Jurkat, Clone E6-1 (cell line): Measurements from ENCODE around the gene DDR1.
"Not testable (repeated sequence)": the region's sequence is repeated elsewhere in the genome, so short reads cannot be mapped to it uniquely, and the experiment has no call there.

Experiments used
- DNase-seq: peaks from one replicate; pipeline ENCODE4 v3.0.0-alpha.2; 2011; ENCODE audit warnings: low read depth, low spot score
- H3K4me3 ChIP-seq: 2 replicates; pipeline ENCODE4 v1.5.1; 2011; ENCODE audit warnings: mild to moderate bottlenecking, low read length, control low read depth, moderate library complexity

The DDR1 gene

GRCh38 chr6:30890646-30891449 is 6.5 kb downstream of the DDR1 start:
- H3K4me3 ChIP-seq = no peak overlapping the region
- no peak for DNase-seq

DNA sequence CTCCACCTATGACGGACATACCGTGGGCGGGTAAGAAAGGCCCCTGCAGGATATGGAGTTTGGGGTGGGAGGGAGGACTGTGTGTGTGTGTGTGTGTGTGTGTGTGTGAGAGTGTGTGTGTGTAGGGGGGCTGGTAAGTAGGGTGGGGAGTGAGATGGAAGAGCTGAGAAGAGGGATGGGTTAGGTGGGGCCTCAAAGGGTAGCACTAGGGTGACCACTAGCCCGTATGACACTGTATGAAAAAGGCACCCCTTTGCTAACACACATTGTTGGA is 7.1 kb downstream of the DDR1 start:
- DNase-seq = no peak
- no peak overlapping the region for H3K4me3 ChIP-seq

GRCh38 chr6:30891816-30892538 is 7.7 kb downstream of the DDR1 start:
- no peak for DNase-seq
- H3K4me3 ChIP-seq = no peak overlapping the region

GRCh38 chr6:30893001-30893591 is 8.8 kb downstream of the DDR1 start:
- DNase-seq = no peak
- H3K4me3 ChIP-seq = no peak overlapping the region

DNA sequence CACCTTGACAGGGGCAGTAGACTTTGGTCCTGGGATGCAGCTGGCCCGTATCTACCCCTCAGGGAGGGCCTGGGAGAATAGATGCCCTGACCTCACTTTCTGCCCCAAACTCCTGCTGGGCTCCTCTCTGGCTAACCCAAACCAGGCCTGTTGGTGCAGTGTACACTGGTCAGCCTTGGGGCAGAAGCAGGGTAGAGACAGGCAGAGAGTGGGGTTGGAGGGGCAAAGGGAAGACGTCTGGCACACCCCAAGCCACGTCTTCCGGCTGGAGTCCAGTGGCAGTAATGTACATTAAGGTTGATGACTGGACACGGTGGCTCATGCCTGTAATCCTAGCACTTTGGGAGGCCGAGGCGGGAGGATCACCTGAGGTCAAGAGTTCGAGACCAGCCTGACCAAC is 9.3 kb downstream of the DDR1 start:
- H3K4me3 ChIP-seq = no peak overlapping the region
- no peak for DNase-seq

- no peak for DNase-seq
- H3K4me3 ChIP-seq = no peak overlapping the region
Observed at GRCh38 chr6:30894381-30894780, 10.1 kb downstream of the DDR1 start.

GRCh38 chr6:30894935-30895334 is 10.6 kb downstream of the DDR1 start:
- no peak for DNase-seq
- H3K4me3 ChIP-seq = no peak overlapping the region

- no peak for DNase-seq
- no peak overlapping the region for H3K4me3 ChIP-seq
Observed at GRCh38 chr6:30895343-30895742, 11.0 kb downstream of the DDR1 start.

DNA sequence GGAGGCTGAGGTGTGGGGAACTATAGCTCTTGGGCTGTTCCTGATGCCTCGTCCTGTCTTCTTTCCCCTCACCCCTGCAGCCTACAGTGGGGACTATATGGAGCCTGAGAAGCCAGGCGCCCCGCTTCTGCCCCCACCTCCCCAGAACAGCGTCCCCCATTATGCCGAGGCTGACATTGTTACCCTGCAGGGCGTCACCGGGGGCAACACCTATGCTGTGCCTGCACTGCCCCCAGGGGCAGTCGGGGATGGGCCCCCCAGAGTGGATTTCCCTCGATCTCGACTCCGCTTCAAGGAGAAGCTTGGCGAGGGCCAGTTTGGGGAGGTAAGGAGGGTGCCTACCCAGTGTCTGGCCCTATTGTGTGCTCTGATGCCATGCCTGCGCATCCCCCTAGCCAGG is 12.2 kb downstream of the DDR1 start:
- no peak overlapping the region for H3K4me3 ChIP-seq
- DNase-seq = no peak

GRCh38 chr6:30897882-30898281 is 13.6 kb downstream of the DDR1 start:
- H3K4me3 ChIP-seq = no peak overlapping the region
- DNase-seq = no peak

DNA sequence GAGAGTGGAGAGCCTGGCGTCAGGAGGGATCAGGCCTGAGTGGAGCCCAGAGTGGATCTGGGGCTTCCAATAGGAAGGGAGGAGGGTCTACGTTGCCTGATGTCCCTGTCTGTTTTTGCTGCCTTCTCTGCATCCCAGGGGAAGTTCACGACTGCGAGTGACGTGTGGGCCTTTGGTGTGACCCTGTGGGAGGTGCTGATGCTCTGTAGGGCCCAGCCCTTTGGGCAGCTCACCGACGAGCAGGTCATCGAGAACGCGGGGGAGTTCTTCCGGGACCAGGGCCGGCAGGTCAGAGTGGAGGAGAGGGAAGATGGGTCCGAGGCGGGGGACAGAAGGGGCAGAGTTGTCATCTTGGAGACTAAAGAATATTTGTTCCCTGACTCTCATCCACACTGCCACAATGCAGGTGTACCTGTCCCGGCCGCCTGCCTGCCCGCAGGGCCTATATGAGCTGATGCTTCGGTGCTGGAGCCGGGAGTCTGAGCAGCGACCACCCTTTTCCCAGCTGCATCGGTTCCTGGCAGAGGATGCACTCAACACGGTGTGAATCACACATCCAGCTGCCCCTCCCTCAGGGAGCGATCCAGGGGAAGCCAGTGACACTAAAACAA is 14.5 kb downstream of the DDR1 start:
- no peak overlapping the region for H3K4me3 ChIP-seq
- no peak for DNase-seq

- H3K4me3 ChIP-seq = no peak overlapping the region
- DNase-seq = no peak
Observed at GRCh38 chr6:30900863-30901417, 16.6 kb downstream of the DDR1 start.

DNA sequence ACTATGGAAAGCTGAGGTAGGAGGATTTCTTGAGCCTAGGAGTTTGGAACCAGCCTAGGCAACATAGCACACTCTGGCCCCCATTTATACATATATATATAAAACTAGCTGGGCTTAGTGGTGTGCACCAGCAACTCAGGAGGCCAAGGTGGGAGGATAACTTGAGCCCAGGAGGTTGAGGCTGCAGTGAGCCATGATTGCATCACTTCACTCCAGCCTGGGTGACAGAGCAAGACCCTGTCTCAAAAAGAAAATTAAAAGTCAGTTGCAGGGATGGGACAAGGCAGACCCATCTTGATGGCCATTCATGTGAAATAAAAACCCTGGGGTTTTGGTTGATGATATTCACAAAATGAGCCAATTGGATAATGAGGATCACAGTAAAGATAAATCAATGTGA is 17.1 kb downstream of the DDR1 start:
- no peak for DNase-seq
- H3K4me3 ChIP-seq = no peak overlapping the region

GRCh38 chr6:30902196-30902595 is 17.9 kb downstream of the DDR1 start:
- H3K4me3 ChIP-seq, DNase-seq: not testable (repeated sequence)

DNA sequence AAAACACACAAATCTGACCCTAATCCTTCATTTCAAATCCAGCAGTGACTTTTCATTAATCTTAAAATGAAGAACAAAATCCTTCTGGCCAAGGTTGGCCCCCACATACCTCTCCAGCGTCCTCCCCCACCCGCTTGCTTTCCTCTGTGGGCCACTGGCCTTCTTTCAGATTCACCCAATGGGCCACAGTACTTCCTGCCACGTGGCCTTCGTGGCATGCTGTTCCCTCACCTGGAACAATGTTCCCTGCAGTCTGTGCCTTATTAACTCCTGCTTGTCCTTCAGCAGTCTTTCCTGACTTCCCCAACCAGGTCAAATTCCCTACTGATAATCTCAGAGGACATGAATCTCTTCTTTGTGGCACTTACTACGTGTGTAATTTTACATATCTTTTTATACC is 18.4 kb downstream of the DDR1 start:
- no peak overlapping the region for H3K4me3 ChIP-seq
- no peak for DNase-seq

DNA sequence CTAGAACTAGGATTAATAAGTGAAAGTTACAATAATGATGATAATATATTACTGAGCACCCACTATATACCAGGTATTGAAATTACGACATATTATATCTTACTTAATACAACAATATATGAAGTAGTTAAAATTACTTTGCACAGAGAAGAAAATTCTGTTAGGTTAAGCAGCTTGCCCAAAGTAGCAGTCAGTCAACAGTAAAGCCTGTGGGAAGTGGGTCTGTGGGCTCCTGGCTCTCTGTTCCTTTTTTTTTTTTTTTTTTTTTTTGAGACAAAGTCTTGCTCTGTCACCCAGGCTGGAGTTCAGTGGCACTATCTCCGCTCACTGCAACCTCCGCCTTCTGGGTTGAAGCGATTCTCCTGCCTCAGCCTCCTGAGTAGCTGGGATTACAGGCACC is 18.9 kb downstream of the DDR1 start:
- H3K4me3 ChIP-seq = no peak overlapping the region
- DNase-seq = no peak

- peak overlapping the region; percentile 94 for H3K4me3 ChIP-seq
- DNase-seq = not testable (repeated sequence)
Observed at GRCh38 chr6:30907290-30907757, 23.0 kb downstream of the DDR1 start.

DNA sequence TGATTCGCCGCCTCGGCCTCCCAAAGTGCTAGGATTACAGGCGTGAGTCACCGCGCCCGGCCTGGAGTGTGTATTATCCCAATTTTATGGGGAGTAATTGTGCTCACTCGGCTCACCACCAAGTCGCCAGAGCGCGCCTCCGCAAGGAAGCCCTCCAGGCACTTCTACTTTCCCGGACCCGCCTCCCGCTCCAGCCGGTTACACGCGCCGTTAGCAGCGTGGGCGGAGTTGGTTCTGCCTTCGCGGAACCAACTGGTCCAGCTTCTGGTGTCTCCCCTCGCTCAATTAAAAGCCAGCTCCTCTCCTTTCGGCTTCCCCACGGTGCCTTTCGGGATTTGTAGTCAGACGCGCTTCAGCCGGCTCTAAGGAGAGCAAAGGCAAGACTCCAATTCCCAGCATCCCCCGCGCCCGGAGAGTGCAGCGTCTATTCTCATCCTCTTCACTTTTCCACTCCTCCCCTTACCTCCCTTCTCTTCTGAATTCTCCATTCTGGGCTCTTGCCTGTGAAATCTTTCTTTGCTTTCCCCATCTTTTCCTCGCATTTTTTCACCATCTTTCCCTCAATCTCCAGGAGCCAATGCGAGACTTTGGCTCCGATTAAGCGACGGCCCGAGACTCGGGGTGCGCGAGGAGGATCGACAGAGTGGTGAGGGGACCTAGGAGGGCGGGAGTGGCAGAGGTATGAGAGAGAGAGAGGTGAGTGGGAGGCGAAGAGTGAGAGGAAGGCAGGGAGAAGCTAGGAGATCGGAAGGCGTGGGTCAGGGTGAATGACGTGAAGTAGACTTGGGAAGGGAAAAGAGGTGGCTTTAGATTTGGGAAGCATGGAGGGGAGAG is 23.7 kb downstream of the DDR1 start, which contains the start of gene GTF2H4:
Gene GTF2H4 (plus strand): TSS at position 450 of the 834 bp plus-strand sequence.
- H3K4me3 ChIP-seq = peak within 1 kb of the TSS; percentile 94
- peak; percentile 98 for DNase-seq

DNA sequence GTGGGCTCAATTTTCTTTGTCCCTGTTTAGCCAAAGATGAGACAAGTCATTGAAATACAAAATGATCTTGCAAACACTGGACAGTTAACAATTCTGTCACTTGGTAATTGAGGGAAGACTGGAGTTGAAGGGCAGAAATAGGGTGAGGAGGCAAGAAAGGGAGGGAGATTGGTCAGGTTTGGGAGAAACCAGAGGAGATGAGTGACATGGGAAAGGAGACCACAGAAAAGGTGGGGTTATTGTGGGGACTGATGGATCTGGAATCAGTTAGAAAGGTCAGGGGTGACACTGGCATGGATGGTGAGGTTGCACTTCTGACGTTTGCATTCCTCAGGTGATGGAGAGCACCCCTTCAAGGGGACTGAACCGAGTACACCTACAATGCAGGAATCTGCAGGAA is 24.4 kb downstream of the DDR1 start:
- peak overlapping the region; percentile 94 for H3K4me3 ChIP-seq
- no peak for DNase-seq
